SK-N-SH treated with all-trans-retinoic acid at 6 μM for 48 hours (cell line): ENCODE data around the gene MAP7.

Source experiments
- ATAC-seq: fragments of 200-7000 bp; cut with Tn5 transposase; 3 replicates; pipeline ENCODE4 v1.9.1; 2020; ENCODE audit warnings: mild to moderate bottlenecking, moderate library complexity
- ARNTL ChIP-seq: fragments of 450-650 bp; formaldehyde crosslinking; IDR thresholded peaks from 2 replicates; pipeline ENCODE4 v1.5.0; 2020; ENCODE audit warnings: low read depth, mild to moderate bottlenecking, moderate library complexity, borderline replicate concordance
- BACH2 ChIP-seq: fragments of 250-450 bp; sonication (Bioruptor Pico); IDR thresholded peaks from 2 replicates; pipeline ENCODE4 v1.9.0; 2021; ENCODE audit warnings: mild to moderate bottlenecking, borderline replicate concordance
- CSDC2 ChIP-seq: fragments of 250-450 bp; sonication (Bioruptor Pico); IDR thresholded peaks from 2 replicates; pipeline ENCODE4 v1.5.0; 2020; ENCODE audit warnings: mild to moderate bottlenecking, moderate library complexity
- ESRRG ChIP-seq: fragments of 250-450 bp; sonication (Bioruptor Pico); IDR thresholded peaks from 2 replicates; pipeline ENCODE4 v1.6.1; 2021; ENCODE audit warnings: mild to moderate bottlenecking
- GLIS3 ChIP-seq: fragments of 250-450 bp; sonication (Bioruptor Pico); IDR thresholded peaks from 2 replicates; pipeline ENCODE4 v1.5.0; 2020; ENCODE audit warnings: mild to moderate bottlenecking, moderate library complexity
- ISL1 ChIP-seq: fragments of 250-450 bp; sonication (Bioruptor Pico); IDR thresholded peaks from 2 replicates; pipeline ENCODE4 v2.1.2; 2022; ENCODE audit warnings: mild to moderate bottlenecking, moderate library complexity
- OSR1 ChIP-seq: fragments of 250-450 bp; sonication (Bioruptor Pico); IDR thresholded peaks from 2 replicates; pipeline ENCODE4 v1.8.0; 2022; ENCODE audit warnings: moderate library complexity, mild to moderate bottlenecking, inconsistent platforms
- PPARA ChIP-seq: fragments of 250-450 bp; sonication (Bioruptor Pico); IDR thresholded peaks from 2 replicates; pipeline ENCODE4 v1.5.0; 2020; ENCODE audit warnings: mild to moderate bottlenecking, borderline replicate concordance
- RARB ChIP-seq: fragments of 250-450 bp; sonication (Bioruptor Pico); IDR thresholded peaks from 2 replicates; pipeline ENCODE4 v1.8.0; 2021; ENCODE audit warnings: mild to moderate bottlenecking, moderate library complexity
- SNAI2 ChIP-seq: fragments of 250-450 bp; sonication (Bioruptor Pico); IDR thresholded peaks from 2 replicates; pipeline ENCODE4 v1.5.0; 2020; ENCODE audit warnings: mild to moderate bottlenecking, moderate library complexity
- TCF4 ChIP-seq: fragments of 250-450 bp; sonication (Bioruptor Pico); IDR thresholded peaks from 2 replicates; pipeline ENCODE4 v1.8.0; 2021; ENCODE audit warnings: mild to moderate bottlenecking, moderate library complexity, borderline replicate concordance
- TOX ChIP-seq: fragments of 250-450 bp; sonication (Bioruptor Pico); IDR thresholded peaks from 2 replicates; pipeline ENCODE4 v1.8.0; 2021; ENCODE audit warnings: mild to moderate bottlenecking, moderate library complexity, borderline replicate concordance
- ZC3H10 ChIP-seq: fragments of 250-450 bp; sonication (Bioruptor Pico); IDR thresholded peaks from 2 replicates; pipeline ENCODE4 v1.5.1; 2021; ENCODE audit warnings: mild to moderate bottlenecking, moderate library complexity
- ZFP3 ChIP-seq: fragments of 250-450 bp; sonication (Bioruptor Pico); IDR thresholded peaks from 2 replicates; pipeline ENCODE4 v1.5.0; 2020; ENCODE audit warnings: mild to moderate bottlenecking, moderate library complexity
- ZFP30 ChIP-seq: fragments of 450-650 bp; formaldehyde crosslinking; IDR thresholded peaks from 2 replicates; pipeline ENCODE4 v1.5.0; 2022; ENCODE audit warnings: mild to moderate bottlenecking, moderate library complexity
- ZNF565 ChIP-seq: fragments of 450-650 bp; formaldehyde crosslinking; conservative IDR thresholded peaks from 2 replicates; pipeline ENCODE4 v1.5.0; 2020; ENCODE audit warnings: low read depth, mild to moderate bottlenecking, moderate library complexity
- ZNF70 ChIP-seq: fragments of 450-650 bp; formaldehyde crosslinking; IDR thresholded peaks from 2 replicates; pipeline ENCODE4 v1.5.0; 2020; ENCODE audit warnings: mild to moderate bottlenecking, moderate library complexity
- ZNF8 ChIP-seq: fragments of 450-650 bp; formaldehyde crosslinking; IDR thresholded peaks from 2 replicates; pipeline ENCODE4 v1.5.0; 2020; ENCODE audit warnings: mild to moderate bottlenecking, moderate library complexity
- TF ChIP-seq, protein P1 (sequence below): fragments of 250-450 bp; sonication (Bioruptor Pico); IDR thresholded peaks from 2 replicates; pipeline ENCODE4 v1.8.0; 2021; ENCODE audit warnings: low read depth, mild to moderate bottlenecking, moderate library complexity, borderline replicate concordance
- TF ChIP-seq, protein P2 (sequence below): fragments of 250-450 bp; sonication (Bioruptor Pico); IDR thresholded peaks from 2 replicates; pipeline ENCODE4 v1.5.0; 2020; ENCODE audit warnings: mild to moderate bottlenecking, moderate library complexity
- TF ChIP-seq, protein P3 (sequence below): fragments of 250-450 bp; sonication (Bioruptor Pico); IDR thresholded peaks from 2 replicates; pipeline ENCODE4 v1.5.1; 2021; ENCODE audit warnings: mild to moderate bottlenecking, moderate library complexity
- TF ChIP-seq, protein P4 (sequence below): fragments of 250-450 bp; sonication (Bioruptor Pico); IDR thresholded peaks from 2 replicates; pipeline ENCODE4 v1.5.1; 2020; ENCODE audit warnings: low read depth, mild to moderate bottlenecking, moderate library complexity

The MAP7 gene

DNA sequence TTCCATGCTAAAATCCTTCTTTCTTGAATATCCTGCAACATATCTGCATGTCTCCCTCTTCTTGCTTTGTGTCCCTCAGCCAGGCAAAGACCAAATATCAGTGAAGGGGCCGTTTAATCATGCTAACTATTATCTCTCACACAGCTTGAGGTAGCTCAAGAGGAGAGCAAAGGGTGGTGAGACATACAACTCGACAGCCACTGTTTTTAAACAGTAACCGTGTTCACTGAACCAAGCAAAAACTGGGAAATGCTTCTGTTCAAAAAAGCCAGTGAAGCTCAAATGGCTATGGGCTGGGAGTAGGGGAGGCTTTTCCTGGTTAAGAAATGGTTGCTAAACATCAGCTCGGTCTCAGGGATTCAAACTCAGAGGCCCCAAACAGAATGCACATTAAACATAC lies 83.4 kb downstream of the MAP7 start:
- no peak for TF ChIP-seq BACH2 (CRISPR knock-in tag)
- TF ChIP-seq ZNF565, result no peak
- TF ChIP-seq ZNF70 (CRISPR knock-in tag), result no peak
- TF ChIP-seq, protein P1, sequence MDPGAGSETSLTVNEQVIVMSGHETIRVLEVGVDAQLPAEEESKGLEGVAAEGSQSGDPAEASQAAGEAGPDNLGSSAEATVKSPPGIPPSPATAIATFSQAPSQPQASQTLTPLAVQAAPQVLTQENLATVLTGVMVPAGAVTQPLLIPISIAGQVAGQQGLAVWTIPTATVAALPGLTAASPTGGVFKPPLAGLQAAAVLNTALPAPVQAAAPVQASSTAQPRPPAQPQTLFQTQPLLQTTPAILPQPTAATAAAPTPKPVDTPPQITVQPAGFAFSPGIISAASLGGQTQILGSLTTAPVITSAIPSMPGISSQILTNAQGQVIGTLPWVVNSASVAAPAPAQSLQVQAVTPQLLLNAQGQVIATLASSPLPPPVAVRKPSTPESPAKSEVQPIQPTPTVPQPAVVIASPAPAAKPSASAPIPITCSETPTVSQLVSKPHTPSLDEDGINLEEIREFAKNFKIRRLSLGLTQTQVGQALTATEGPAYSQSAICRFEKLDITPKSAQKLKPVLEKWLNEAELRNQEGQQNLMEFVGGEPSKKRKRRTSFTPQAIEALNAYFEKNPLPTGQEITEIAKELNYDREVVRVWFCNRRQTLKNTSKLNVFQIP (CRISPR knock-in tag), result no peak
- TF ChIP-seq, all 23 proteins: peak for 0
- no peak for ATAC-seq

DNA sequence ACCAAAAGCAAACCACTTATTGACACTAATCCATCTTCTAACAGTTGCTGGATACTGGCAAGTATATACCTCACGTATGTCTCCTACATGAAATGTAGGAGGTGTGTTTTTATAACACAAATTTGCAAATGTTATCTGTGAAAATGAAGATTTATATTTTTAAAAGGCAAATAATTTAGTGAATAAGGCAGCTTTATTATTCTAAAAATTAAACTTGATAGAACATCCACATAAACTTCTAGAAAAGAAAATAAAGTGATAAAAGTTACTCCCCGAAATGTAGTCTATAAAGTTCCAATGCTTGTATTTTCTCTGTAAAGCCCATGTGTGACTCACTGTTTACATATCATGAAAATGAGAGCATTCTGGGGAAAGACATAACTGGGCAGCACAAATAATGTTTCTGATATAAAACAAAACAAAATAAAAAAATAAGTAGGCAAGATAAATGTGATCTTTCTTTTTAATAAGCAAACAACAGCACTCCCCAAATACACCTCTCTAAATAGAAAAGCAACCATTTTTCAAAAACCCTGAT lies 84.4 kb downstream of the MAP7 start:
- TF ChIP-seq PPARA (CRISPR knock-in tag) (no peak), ZFP30 (CRISPR knock-in tag) (no peak), RARB (CRISPR knock-in tag) (no peak), GLIS3 (CRISPR knock-in tag) (no peak), TCF4 (CRISPR knock-in tag) (no peak), ZNF565 (no peak), BACH2 (CRISPR knock-in tag) (no peak), ESRRG (CRISPR knock-in tag) (no peak), OSR1 (CRISPR knock-in tag) (no peak), ISL1 (CRISPR knock-in tag) (no peak), CSDC2 (CRISPR knock-in tag) (no peak), ZC3H10 (CRISPR knock-in tag) (no peak), TOX (no peak)
- TF ChIP-seq, protein P2, sequence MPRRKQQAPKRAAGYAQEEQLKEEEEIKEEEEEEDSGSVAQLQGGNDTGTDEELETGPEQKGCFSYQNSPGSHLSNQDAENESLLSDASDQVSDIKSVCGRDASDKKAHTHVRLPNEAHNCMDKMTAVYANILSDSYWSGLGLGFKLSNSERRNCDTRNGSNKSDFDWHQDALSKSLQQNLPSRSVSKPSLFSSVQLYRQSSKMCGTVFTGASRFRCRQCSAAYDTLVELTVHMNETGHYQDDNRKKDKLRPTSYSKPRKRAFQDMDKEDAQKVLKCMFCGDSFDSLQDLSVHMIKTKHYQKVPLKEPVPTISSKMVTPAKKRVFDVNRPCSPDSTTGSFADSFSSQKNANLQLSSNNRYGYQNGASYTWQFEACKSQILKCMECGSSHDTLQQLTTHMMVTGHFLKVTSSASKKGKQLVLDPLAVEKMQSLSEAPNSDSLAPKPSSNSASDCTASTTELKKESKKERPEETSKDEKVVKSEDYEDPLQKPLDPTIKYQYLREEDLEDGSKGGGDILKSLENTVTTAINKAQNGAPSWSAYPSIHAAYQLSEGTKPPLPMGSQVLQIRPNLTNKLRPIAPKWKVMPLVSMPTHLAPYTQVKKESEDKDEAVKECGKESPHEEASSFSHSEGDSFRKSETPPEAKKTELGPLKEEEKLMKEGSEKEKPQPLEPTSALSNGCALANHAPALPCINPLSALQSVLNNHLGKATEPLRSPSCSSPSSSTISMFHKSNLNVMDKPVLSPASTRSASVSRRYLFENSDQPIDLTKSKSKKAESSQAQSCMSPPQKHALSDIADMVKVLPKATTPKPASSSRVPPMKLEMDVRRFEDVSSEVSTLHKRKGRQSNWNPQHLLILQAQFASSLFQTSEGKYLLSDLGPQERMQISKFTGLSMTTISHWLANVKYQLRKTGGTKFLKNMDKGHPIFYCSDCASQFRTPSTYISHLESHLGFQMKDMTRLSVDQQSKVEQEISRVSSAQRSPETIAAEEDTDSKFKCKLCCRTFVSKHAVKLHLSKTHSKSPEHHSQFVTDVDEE (CRISPR knock-in tag), result no peak
- TF ChIP-seq, protein P1 (CRISPR knock-in tag), result no peak
- TF ChIP-seq, protein P3, sequence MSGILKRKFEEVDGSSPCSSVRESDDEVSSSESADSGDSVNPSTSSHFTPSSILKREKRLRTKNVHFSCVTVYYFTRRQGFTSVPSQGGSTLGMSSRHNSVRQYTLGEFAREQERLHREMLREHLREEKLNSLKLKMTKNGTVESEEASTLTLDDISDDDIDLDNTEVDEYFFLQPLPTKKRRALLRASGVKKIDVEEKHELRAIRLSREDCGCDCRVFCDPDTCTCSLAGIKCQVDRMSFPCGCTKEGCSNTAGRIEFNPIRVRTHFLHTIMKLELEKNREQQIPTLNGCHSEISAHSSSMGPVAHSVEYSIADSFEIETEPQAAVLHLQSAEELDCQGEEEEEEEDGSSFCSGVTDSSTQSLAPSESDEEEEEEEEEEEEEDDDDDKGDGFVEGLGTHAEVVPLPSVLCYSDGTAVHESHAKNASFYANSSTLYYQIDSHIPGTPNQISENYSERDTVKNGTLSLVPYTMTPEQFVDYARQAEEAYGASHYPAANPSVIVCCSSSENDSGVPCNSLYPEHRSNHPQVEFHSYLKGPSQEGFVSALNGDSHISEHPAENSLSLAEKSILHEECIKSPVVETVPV (CRISPR knock-in tag), result no peak
- ATAC-seq, result no peak

DNA sequence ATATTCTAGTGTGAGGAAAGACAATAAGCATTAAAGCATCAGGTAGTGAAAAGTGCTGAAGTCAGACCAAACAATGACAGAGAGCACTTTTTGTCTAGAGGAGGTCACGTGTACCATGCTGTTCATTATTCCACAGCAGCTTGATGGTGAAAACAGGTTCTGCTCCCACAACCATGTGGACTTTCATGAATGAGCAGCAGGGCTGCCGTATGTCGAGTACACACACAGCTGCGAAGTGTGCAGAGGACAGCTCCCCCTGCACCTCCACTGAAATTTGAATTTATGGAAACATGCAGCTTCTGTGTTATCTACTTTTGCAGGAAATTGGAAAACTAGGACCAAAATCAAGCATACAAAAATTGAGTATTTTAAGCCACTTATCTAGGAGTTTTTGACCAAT lies 85.3 kb downstream of the MAP7 start:
- no peak for ATAC-seq
- TF ChIP-seq ZFP30 (CRISPR knock-in tag) (no peak), ZFP3 (CRISPR knock-in tag) (no peak), ZNF8 (CRISPR knock-in tag) (no peak), ISL1 (CRISPR knock-in tag) (no peak), ESRRG (CRISPR knock-in tag) (no peak), RARB (CRISPR knock-in tag) (no peak), GLIS3 (CRISPR knock-in tag) (no peak), OSR1 (CRISPR knock-in tag) (no peak), CSDC2 (CRISPR knock-in tag) (no peak), ZNF70 (CRISPR knock-in tag) (no peak), ZC3H10 (CRISPR knock-in tag) (no peak), SNAI2 (CRISPR knock-in tag) (no peak), ARNTL (no peak), PPARA (CRISPR knock-in tag) (no peak), TOX (no peak), TCF4 (CRISPR knock-in tag) (no peak), BACH2 (CRISPR knock-in tag) (no peak)
- TF ChIP-seq, protein P1 (CRISPR knock-in tag), result no peak
- TF ChIP-seq, protein P2 (CRISPR knock-in tag), result no peak
- TF ChIP-seq, protein P4, sequence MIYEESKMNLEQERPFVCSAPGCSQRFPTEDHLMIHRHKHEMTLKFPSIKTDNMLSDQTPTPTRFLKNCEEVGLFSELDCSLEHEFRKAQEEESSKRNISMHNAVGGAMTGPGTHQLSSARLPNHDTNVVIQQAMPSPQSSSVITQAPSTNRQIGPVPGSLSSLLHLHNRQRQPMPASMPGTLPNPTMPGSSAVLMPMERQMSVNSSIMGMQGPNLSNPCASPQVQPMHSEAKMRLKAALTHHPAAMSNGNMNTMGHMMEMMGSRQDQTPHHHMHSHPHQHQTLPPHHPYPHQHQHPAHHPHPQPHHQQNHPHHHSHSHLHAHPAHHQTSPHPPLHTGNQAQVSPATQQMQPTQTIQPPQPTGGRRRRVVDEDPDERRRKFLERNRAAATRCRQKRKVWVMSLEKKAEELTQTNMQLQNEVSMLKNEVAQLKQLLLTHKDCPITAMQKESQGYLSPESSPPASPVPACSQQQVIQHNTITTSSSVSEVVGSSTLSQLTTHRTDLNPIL (CRISPR knock-in tag), result no peak
